Colonic mucosa (tissue), 4 donors: Measurements from ENCODE around the gene SEMA4D. TPM values are rescaled to one million over a fixed set of nuclear protein-coding genes. Genes with fewer than 3 reads are reported as not detected.

Experiments
- DNase-seq: peaks from one replicate; pipeline ENCODE4 v3.0.0-alpha.2; 2020
- H3K27ac ChIP-seq: fragments of 200-600 bp; one replicate; pipeline ENCODE4 v1.8.0; 2021
- H3K27me3 ChIP-seq: fragments of 200-600 bp; one replicate; pipeline ENCODE4 v1.8.0; 2021
- H3K36me3 ChIP-seq: fragments of 200-600 bp; one replicate; pipeline ENCODE4 v1.8.0; 2021
- H3K4me1 ChIP-seq: fragments of 200-600 bp; one replicate; pipeline ENCODE4 v1.8.0; 2021; ENCODE audit warnings: mild to moderate bottlenecking
- H3K4me3 ChIP-seq: fragments of 200-600 bp; one replicate; pipeline ENCODE4 v1.8.0; 2021
- H3K9ac ChIP-seq, 2 donors: one replicate each; pipeline ENCODE4 v1.7.0; 2013; ENCODE audit warnings: control low read depth in 2 of 2, low read depth in 2 of 2, low read length in 2 of 2
- H3K9me3 ChIP-seq: fragments of 200-600 bp; one replicate; pipeline ENCODE4 v1.8.0; 2021
- CTCF ChIP-seq: fragments of 200-600 bp; IDR thresholded peaks from one replicate; pipeline ENCODE4 v1.8.0; 2022; ENCODE audit warnings: antibody characterized with exemption, mild to moderate bottlenecking
- intact Hi-C: fragments of 100-400 bp; cut with DNase I; formaldehyde crosslinking; loops from one replicate; pipeline ENCODE4 v1.14.1; 2022
- total RNA-seq, 2 donors: library from RNA; stranded (reverse); fragmentation: NEBNext Ultra II Directional in 1 of 2; extraction: Animal tissue kit (Norgen Biotek cat#: 25700) in 1 of 2; gene quantifications; one replicate each; pipeline ENCODE4 v1.2.1, GENCODE V29; 2021
- donor health status: healthy.
- donor health status: DM: no; HTN: no; CAD: no.
- donor health status: DM: no; HTN: no; CAD: no.

The SEMA4D gene
- 10 to 100 TPM; 14.7 to 19.0 TPM for total RNA-seq

DNA sequence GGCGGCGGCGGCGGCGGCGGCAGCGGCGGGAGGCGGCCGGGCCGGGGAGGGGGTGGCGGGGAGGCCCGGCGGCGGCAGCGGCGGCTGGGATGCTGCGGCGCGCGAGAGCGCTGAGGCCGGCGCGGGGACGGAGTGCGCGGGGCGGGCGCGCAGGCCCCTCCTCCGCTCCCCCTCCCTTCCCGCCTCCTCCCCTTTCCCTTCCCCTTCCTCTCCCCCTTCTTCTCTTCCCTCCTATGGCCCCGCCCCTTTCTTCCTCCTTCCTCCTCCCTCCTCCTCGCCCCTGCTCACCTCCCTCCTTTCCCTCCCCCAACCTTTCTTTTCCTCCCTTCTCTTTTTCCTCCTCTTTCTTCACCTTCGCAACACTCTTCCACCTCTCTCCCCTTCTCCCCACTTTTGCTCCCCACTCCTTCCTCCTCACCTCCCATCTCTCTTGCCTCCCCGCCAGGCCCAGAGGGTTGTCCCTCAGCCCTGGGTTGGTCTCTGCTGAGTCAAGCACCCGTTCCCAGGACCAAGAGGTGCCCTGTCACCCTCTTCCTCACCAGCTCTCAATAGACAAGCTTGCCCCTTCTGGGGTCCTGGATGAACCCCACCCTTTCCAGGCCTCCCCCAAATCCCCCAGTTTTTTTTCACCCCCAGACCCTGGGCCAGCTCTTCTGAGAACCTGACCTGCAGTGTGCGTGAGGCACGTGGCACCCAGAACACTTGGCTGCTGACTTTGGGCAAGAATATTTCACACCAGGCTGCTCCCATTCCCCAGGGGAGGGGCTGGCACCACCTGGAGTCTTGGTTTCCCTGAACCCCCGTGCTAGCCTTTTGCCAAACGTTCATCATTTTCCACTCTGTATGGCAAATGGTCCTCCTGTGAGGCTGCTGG is at the start of gene SEMA4D:
SEMA4D (minus strand) TSS at position 136 of the 874 bp plus-strand sequence. CDS start 92,657 bp downstream, outside the sequence.
- DNase-seq: peak; percentile 89
- Histone ChIP-seq H3K9ac (peak within 1 kb of the TSS; percentile 35 to 84), H3K27me3 (no peaks in the 10 kb centered on the region), H3K36me3 (no peaks in the 10 kb centered on the region), H3K4me1 (no peaks in the 10 kb centered on the region), H3K9me3 (no peaks in the 10 kb centered on the region), H3K27ac (peak within 1 kb of the TSS; percentile 60), H3K4me3 (peak within 1 kb of the TSS; percentile 70)
- no peak for TF ChIP-seq CTCF
- intact Hi-C loops: no loop called here

DNA sequence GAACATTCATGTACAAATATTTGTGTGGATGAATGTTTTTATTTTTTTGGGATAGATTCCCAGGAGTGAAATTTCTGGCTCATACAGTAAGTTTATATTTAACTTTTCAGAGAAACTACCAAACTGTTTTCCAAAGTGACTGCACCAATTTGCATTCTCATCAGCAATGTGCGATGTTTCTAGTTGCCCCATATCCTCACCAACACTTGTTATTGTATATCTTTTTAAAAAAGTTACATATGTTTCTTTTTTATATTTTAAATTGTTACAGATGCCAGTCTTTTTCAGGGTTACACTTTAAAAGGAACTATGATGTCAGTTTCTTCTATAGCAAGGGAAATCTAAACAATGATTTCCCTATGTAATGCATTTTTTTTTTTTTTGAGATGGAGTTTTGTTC is 49.1 kb upstream of the SEMA4D start:
- no peaks in the 10 kb centered on the region for H3K9me3 ChIP-seq
- intact Hi-C loops: loop anchor here (5.0 kb wide), 1 partner anchor 225 kb away; no protein-coding TSS in a partner anchor
- no peak for TF ChIP-seq CTCF
- H3K4me3 ChIP-seq: no peak overlapping the region
- no peak for DNase-seq
- H3K4me1 ChIP-seq: no peaks in the 10 kb centered on the region
- no peak overlapping the region for H3K9ac ChIP-seq
- no peak overlapping the region for H3K27ac ChIP-seq
- H3K36me3 ChIP-seq: no peaks in the 10 kb centered on the region
- H3K27me3 ChIP-seq: no peaks in the 10 kb centered on the region

DNA sequence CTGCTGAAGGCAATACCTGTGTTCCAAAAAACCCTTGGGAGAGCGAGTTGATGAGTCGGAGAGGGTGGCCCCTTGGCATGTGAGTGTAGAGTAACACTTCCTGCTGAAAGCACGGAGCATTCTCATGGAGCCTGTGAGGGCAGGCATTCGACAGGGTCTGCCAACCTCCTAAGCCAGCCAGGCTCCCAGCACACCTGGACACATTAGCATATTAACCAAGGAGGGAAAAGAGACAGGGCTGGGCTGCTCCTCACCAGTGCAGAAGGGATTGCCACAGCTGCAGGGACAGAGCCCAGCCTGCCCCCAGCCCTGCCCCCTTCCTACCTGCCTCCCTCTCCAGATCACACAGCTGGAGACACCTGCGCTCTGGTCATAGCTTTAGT is 46.4 kb upstream of the SEMA4D start:
- intact Hi-C loops: no loop called here
- DNase-seq: no peak
- Histone ChIP-seq H3K9me3 (no peaks in the 10 kb centered on the region), H3K9ac (no peak overlapping the region), H3K36me3 (no peaks in the 10 kb centered on the region), H3K27ac (no peak overlapping the region), H3K4me3 (no peak overlapping the region), H3K4me1 (no peaks in the 10 kb centered on the region), H3K27me3 (no peaks in the 10 kb centered on the region)
- no peak for TF ChIP-seq CTCF

- TF ChIP-seq CTCF: no peak
- intact Hi-C loops: no loop called here
- Histone ChIP-seq H3K27ac (no peak overlapping the region), H3K9me3 (no peaks in the 10 kb centered on the region), H3K36me3 (no peaks in the 10 kb centered on the region), H3K4me3 (no peak overlapping the region), H3K9ac (no peak overlapping the region), H3K4me1 (no peaks in the 10 kb centered on the region), H3K27me3 (no peaks in the 10 kb centered on the region)
- DNase-seq: no peak
Measured at GRCh38 chr9:89543621-89544278, 45.8 kb upstream of the SEMA4D start.

DNA sequence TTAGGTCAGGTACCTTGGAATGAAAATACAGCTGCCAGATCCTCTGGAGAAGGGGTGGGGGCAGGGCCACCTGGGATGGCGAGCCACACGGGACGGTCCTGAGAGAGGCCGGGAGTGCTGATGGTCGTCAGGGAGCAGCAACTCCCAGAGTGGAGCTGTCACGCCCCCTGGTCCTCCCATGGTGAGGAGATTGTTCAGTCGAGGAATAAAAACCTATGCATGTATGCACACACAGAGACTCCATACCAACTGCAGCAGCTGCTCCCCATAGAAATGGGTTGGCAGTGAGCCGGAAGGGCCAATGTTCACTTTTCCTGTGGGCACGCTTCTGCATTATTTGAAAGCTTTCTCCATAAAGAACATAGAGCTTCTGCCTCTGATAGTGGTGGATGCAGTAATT is 45.2 kb upstream of the SEMA4D start:
- Histone ChIP-seq H3K27ac (no peak overlapping the region), H3K4me1 (no peaks in the 10 kb centered on the region), H3K4me3 (no peak overlapping the region), H3K9ac (no peak overlapping the region), H3K9me3 (no peaks in the 10 kb centered on the region), H3K27me3 (no peaks in the 10 kb centered on the region), H3K36me3 (no peaks in the 10 kb centered on the region)
- no peak for TF ChIP-seq CTCF
- no peak for DNase-seq
- intact Hi-C loops: no loop called here
